Activated CD4-positive, CD25-positive, alpha-beta regulatory T cell treated with anti-CD3 and anti-CD28 coated beads, Interleukin-2, amount 50 U/mL, for 72 hours (primary cell): ENCODE results near the gene OSBPL9.
"Not testable (repeated sequence)": the region's sequence is repeated elsewhere in the genome, so short reads cannot be mapped to it uniquely, and the experiment has no call there.

Experiments
- DNase-seq: peaks from one replicate; pipeline ENCODE4 v3.0.0; 2021

Gene OSBPL9

GRCh38 chr1:51669816-51670215 lies 52.9 kb downstream of the OSBPL9 start:
- no peak for DNase-seq

GRCh38 chr1:51671527-51672325 lies 54.8 kb downstream of the OSBPL9 start:
- no peak for DNase-seq

- no peak for DNase-seq
Observed at GRCh38 chr1:51673279-51673678, 56.4 kb downstream of the OSBPL9 start.

- no peak for DNase-seq
Observed at GRCh38 chr1:51675177-51675780, 58.4 kb downstream of the OSBPL9 start.

- no peak for DNase-seq
Observed at GRCh38 chr1:51679435-51679834, 62.5 kb downstream of the OSBPL9 start.

GRCh38 chr1:51684776-51685175 lies 67.9 kb downstream of the OSBPL9 start:
- no peak for DNase-seq

- no peak for DNase-seq
Observed at GRCh38 chr1:51686450-51686849, 69.6 kb downstream of the OSBPL9 start.

GRCh38 chr1:51689075-51689440 lies 72.2 kb downstream of the OSBPL9 start:
- DNase-seq = no peak

- no peak for DNase-seq
Observed at GRCh38 chr1:51689643-51690042, 72.8 kb downstream of the OSBPL9 start.

GRCh38 chr1:51690285-51690961 lies 73.5 kb downstream of the OSBPL9 start:
- DNase-seq = no peak

GRCh38 chr1:51691920-51692319 lies 75.0 kb downstream of the OSBPL9 start:
- no peak for DNase-seq

GRCh38 chr1:51693419-51694155 lies 76.7 kb downstream of the OSBPL9 start:
- DNase-seq = no peak

- DNase-seq = no peak
Observed at GRCh38 chr1:51697166-51697565, 80.3 kb downstream of the OSBPL9 start.

GRCh38 chr1:51699391-51699790 lies 82.5 kb downstream of the OSBPL9 start:
- no peak for DNase-seq

GRCh38 chr1:51701782-51702181 lies 84.9 kb downstream of the OSBPL9 start:
- not testable (repeated sequence) for DNase-seq

- DNase-seq = not testable (repeated sequence)
Observed at GRCh38 chr1:51702220-51702619, 85.3 kb downstream of the OSBPL9 start.

GRCh38 chr1:51705035-51705434 lies 88.1 kb downstream of the OSBPL9 start:
- DNase-seq = no peak

- no peak for DNase-seq
Observed at GRCh38 chr1:51708911-51709760, 92.2 kb downstream of the OSBPL9 start.

GRCh38 chr1:51709951-51710350 lies 93.1 kb downstream of the OSBPL9 start:
- DNase-seq = no peak

GRCh38 chr1:51712590-51712989 lies 95.7 kb downstream of the OSBPL9 start:
- DNase-seq = no peak

- DNase-seq = no peak
Observed at GRCh38 chr1:51714374-51715019, 97.6 kb downstream of the OSBPL9 start.

- no peak for DNase-seq
Observed at GRCh38 chr1:51715369-51715768, 98.5 kb downstream of the OSBPL9 start.
